NCI-H2196 (cell line): ENCODE results near the gene SERPINH1.

Experiments
- DNase-seq: peaks from one replicate; lab custom pipeline; 2025; ENCODE audit not compliant: unreplicated experiment; lab: John Stamatoyannopoulos, UW

The SERPINH1 gene

GRCh38 chr11:75562048-75562835, at the start of gene SERPINH1:
SERPINH1 (plus strand) TSS chr11:75562253; CDS start chr11:75566350, 4,097 bp downstream.
- no peak for DNase-seq

GRCh38 chr11:75513250-75513649, 48.8 kb upstream of the SERPINH1 start:
- peak; percentile 15 for DNase-seq

- no peak for DNase-seq
These were observed 47.5 kb upstream of the SERPINH1 start for GRCh38 chr11:75514596-75514995.

GRCh38 chr11:75516140-75516539, 45.9 kb upstream of the SERPINH1 start:
- no peak for DNase-seq

GRCh38 chr11:75516886-75517285, 45.2 kb upstream of the SERPINH1 start:
- no peak for DNase-seq

GRCh38 chr11:75518204-75518549, 43.9 kb upstream of the SERPINH1 start:
- DNase-seq, result no peak

GRCh38 chr11:75518771-75519653, 43.0 kb upstream of the SERPINH1 start:
- DNase-seq, result no peak

GRCh38 chr11:75520688-75521087, 41.4 kb upstream of the SERPINH1 start:
- DNase-seq, result no peak

- no peak for DNase-seq
These were observed 39.6 kb upstream of the SERPINH1 start for GRCh38 chr11:75522286-75523044.

GRCh38 chr11:75523189-75523588, 38.9 kb upstream of the SERPINH1 start:
- DNase-seq, result no peak

- DNase-seq, result no peak
These were observed 38.0 kb upstream of the SERPINH1 start for GRCh38 chr11:75523811-75524664.

GRCh38 chr11:75524665-75525432, 37.2 kb upstream of the SERPINH1 start:
- no peak for DNase-seq

GRCh38 chr11:75525433-75526191, 36.4 kb upstream of the SERPINH1 start, which contains the start of gene GDPD5:
GDPD5 (minus strand) TSS chr11:75525941; CDS start chr11:75477735, 48,206 bp downstream.
- DNase-seq, result peak; percentile 88

- DNase-seq, result no peak
These were observed 35.9 kb upstream of the SERPINH1 start for GRCh38 chr11:75526192-75526541.

GRCh38 chr11:75527130-75527529, 34.9 kb upstream of the SERPINH1 start:
- no peak for DNase-seq

- DNase-seq, result no peak
These were observed 33.9 kb upstream of the SERPINH1 start for GRCh38 chr11:75527938-75528735.

- DNase-seq, result no peak
These were observed 31.5 kb upstream of the SERPINH1 start for GRCh38 chr11:75530577-75530976.

GRCh38 chr11:75531325-75531724, 30.7 kb upstream of the SERPINH1 start:
- DNase-seq, result no peak
